ENCODE data around the gene JAK3.

DNA sequence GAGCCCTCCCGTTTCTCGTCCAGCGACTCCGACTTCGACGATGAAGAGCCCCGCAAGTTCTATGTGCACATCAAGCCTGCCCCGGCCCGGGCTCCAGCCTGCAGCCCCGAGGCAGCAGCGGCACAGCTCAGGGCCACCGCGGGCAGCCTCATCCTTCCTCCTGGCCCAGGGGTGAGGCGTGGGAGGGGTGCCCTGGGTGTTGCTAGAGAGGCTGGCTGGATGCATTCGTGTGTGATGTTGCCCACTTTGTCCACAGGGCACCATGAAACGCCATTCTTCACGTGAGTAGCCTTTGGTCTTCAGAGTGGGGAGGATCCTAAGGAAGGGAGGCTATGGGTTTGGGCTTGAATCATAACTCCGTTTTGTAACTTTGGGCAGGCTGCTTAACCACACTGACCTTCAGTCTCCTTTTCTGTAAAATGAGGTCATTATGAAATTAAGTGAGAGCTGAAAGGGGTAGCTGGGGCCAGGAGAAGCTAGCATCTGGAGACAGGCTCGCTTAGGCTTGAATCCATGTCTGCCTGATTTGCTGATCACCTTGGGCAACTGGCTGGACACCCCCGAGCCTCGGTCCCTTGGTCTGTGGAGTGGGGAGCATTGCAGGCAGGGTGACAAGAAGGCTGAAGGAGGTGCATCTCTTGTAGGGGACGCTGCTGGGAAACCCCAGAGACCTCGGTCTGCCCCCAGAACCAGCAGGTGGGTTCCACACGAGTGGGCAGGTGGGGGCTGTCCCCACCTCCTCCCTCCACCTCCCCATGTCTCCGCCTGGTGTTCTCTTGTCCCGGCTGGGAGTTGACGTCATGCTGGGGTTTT lies 71.6 kb downstream of the JAK3 start:
- TF ChIP-seq CTCF (IDR thresholded peaks at IDR 0.05): no peak
- TF ChIP-seq POLR2AphosphoS5 (IDR thresholded peaks at IDR 0.05; ENCODE audit: insufficient read depth in 1 of 2, low read depth in 1 of 2): no peak
- TF ChIP-seq POLR2A (IDR thresholded peaks at IDR 0.05): no peak

All from vagina (tissue), 2 donors.